Measurements from ENCODE around the gene LRRC8D.
"Not testable (repeated sequence)": the region's sequence is repeated elsewhere in the genome, so short reads cannot be mapped to it uniquely, and the experiment has no call there.

DNA sequence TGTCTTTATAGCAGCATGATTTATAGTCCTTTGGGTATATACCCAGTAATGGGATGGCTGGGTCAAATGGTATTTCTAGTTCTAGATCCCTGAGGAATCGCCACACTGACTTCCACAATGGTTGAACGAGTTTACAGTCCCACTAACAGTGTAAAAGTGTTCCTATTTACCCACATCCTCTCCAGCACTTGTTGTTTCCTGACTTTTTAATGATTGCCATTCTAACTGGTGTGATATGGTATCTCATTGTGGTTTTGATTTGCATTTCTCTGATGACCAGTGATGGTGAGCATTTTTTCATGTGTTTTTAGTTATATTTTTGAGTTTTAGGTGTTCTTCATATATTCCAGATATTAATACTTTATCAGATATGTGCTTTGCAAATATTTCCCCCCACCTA, 43.6 kb upstream of the LRRC8D start:
- TF ChIP-seq GABPA (IDR thresholded peaks at IDR 0.05 in 1 of 2, conservative IDR thresholded peaks at IDR 0.05 in 1 of 2); TAF1 (conservative IDR thresholded peaks at IDR 0.05); RAD21 (IDR thresholded peaks at IDR 0.05): not testable (repeated sequence)
- TF ChIP-seq, protein P1, sequence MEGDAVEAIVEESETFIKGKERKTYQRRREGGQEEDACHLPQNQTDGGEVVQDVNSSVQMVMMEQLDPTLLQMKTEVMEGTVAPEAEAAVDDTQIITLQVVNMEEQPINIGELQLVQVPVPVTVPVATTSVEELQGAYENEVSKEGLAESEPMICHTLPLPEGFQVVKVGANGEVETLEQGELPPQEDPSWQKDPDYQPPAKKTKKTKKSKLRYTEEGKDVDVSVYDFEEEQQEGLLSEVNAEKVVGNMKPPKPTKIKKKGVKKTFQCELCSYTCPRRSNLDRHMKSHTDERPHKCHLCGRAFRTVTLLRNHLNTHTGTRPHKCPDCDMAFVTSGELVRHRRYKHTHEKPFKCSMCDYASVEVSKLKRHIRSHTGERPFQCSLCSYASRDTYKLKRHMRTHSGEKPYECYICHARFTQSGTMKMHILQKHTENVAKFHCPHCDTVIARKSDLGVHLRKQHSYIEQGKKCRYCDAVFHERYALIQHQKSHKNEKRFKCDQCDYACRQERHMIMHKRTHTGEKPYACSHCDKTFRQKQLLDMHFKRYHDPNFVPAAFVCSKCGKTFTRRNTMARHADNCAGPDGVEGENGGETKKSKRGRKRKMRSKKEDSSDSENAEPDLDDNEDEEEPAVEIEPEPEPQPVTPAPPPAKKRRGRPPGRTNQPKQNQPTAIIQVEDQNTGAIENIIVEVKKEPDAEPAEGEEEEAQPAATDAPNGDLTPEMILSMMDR (IDR thresholded peaks at IDR 0.05; ENCODE audit: low read depth, low read length, missing input control) = not testable (repeated sequence)

All from liver (tissue), 3 donors.